GM12878 (cell line): ENCODE results near the gene OLR1. TPM values are rescaled to one million over a fixed set of nuclear protein-coding genes. Genes with fewer than 3 reads are reported as not detected.

Source experiments
- ATAC-seq: fragments of 200-7000 bp; cut with Tn5 transposase; 3 replicates; pipeline ENCODE4 v1.9.1; 2020; ENCODE audit warnings: mild to moderate bottlenecking, moderate library complexity
- BruUV-seq: library from RNA; stranded (reverse); fragments of 400-500 nt; replicated peaks from 2 replicates; lab custom pipeline; 2021; lab: Mats Ljungman, UMichigan
- CTCF ChIA-PET: fragments of 300-600 bp; sonication (Branson Sonifier 250); formaldehyde crosslinking; extraction: SDS; loops from one replicate; lab custom pipeline; 2021; ENCODE audit warnings: inconsistent platforms; lab: Yijun Ruan, JAX
- POLR2A ChIA-PET: fragments of 350-600 bp; formaldehyde crosslinking; extraction: SDS; loops from one replicate; lab custom pipeline; 2021; ENCODE audit warnings: inconsistent platforms; lab: Charles Lee
- RAD21 ChIA-PET: fragments of 300-600 bp; sonication (Branson Sonifier 250); formaldehyde crosslinking; loops from one replicate; lab custom pipeline; 2023; ENCODE audit warnings: antibody characterized with exemption; ENCODE audit not compliant: unreplicated experiment; lab: Charles Lee
- SMC1A ChIA-PET: fragments of 300-600 bp; sonication (Branson Sonifier 250); formaldehyde crosslinking; loops from one replicate; lab custom pipeline; 2023; ENCODE audit not compliant: unreplicated experiment, uncharacterized antibody; lab: Charles Lee
- DNase-seq: peaks from one replicate; pipeline ENCODE4 v3.0.0-alpha.2; 2011; ENCODE audit warnings: low read depth, low spot score
- FAIRE-seq: peaks from 3 replicates; lab custom pipeline; 2011; peaks lifted over from hg19 to GRCh38; lab: Jason Lieb, UNC
- H2AFZ ChIP-seq: 2 replicates; pipeline ENCODE4 v1.6.0; 2011; ENCODE audit warnings: low read depth, low read length, control low read depth; ENCODE audit not compliant: control insufficient read depth
- H3K27ac ChIP-seq: 2 replicates; pipeline ENCODE4 v1.5.1; 2011; ENCODE audit warnings: control low read depth; ENCODE audit not compliant: control insufficient read depth, insufficient read depth
- H3K27me3 ChIP-seq, 2 experiments: replicated peaks in 1 of 2; 2 replicates each; pipeline versions ENCODE4 v1.6.0 to v1.6.1; 2011; ENCODE audit warnings: low read length in 1 of 2; ENCODE audit not compliant: control insufficient read depth in 2 of 2, insufficient read depth in 2 of 2
- H3K36me3 ChIP-seq, 2 experiments: 2 replicates each; pipeline ENCODE4 v1.5.1; 2011; ENCODE audit warnings: low read length in 1 of 2; ENCODE audit not compliant: control insufficient read depth in 2 of 2, insufficient read depth in 2 of 2
- H3K4me1 ChIP-seq: 2 replicates; pipeline ENCODE4 v1.6.1; 2011; ENCODE audit warnings: mild to moderate bottlenecking, low read length, moderate library complexity, mixed read lengths; ENCODE audit not compliant: control insufficient read depth, insufficient read depth
- H3K4me2 ChIP-seq: 2 replicates; pipeline ENCODE4 v1.6.0; 2011; ENCODE audit warnings: control low read depth; ENCODE audit not compliant: control insufficient read depth, insufficient read depth
- H3K4me3 ChIP-seq: fragments of 200-600 bp; sonication (generic); 2 replicates; pipeline ENCODE4 v1.5.1; 2016
- H3K79me2 ChIP-seq: 2 replicates; pipeline ENCODE4 v1.6.0; 2011; ENCODE audit warnings: low read length; ENCODE audit not compliant: control insufficient read depth, insufficient read depth
- H3K9ac ChIP-seq: 2 replicates; pipeline ENCODE4 v1.8.0; 2011; ENCODE audit warnings: low read length, control low read depth, mixed read lengths; ENCODE audit not compliant: control insufficient read depth, insufficient read depth
- H3K9me3 ChIP-seq: replicated peaks from 3 replicates; pipeline ENCODE4 v1.5.1; 2011; ENCODE audit warnings: mild to moderate bottlenecking, low read length; ENCODE audit not compliant: control insufficient read depth, insufficient read depth
- H4K20me1 ChIP-seq: 2 replicates; pipeline ENCODE4 v1.6.0; 2011; ENCODE audit not compliant: control insufficient read depth, insufficient read depth
- BHLHE40 ChIP-seq, 2 experiments: fragments of 450-650 bp in 1 of 2; IDR thresholded peaks; 2 replicates each; pipeline ENCODE4 v1.6.1; 2011 to 2017; ENCODE audit warnings: low read depth in 2 of 2, borderline replicate concordance in 1 of 2, improper control_type of control experiment in 1 of 2, low read length in 1 of 2, mild to moderate bottlenecking in 1 of 2
- CEBPZ ChIP-seq: fragments of 150-350 bp; IDR thresholded peaks from 2 replicates; pipeline ENCODE4 v1.6.1; 2016; ENCODE audit warnings: low read depth, low read length
- CHD1 ChIP-seq: IDR thresholded peaks from 2 replicates; pipeline ENCODE4 v1.6.1; 2012; ENCODE audit warnings: low read depth, low read length, improper control_type of control experiment
- CREB1 ChIP-seq: IDR thresholded peaks from 2 replicates; pipeline ENCODE4 v1.6.1; 2012; ENCODE audit warnings: low read depth, mild to moderate bottlenecking, inconsistent platforms
- CREM ChIP-seq: IDR thresholded peaks from 2 replicates; pipeline ENCODE4 v1.6.1; 2014; ENCODE audit warnings: antibody characterized with exemption, low read depth
- ELK1 ChIP-seq: IDR thresholded peaks from 2 replicates; pipeline ENCODE4 v1.6.1; 2012; ENCODE audit warnings: low read depth, low read length, improper control_type of control experiment
- HDAC6 ChIP-seq: fragments of 200-600 bp; sonication (generic); IDR thresholded peaks from one replicate; pipeline ENCODE4 v1.8.0; 2017; ENCODE audit warnings: antibody characterized with exemption; ENCODE audit not compliant: unreplicated experiment
- MTA2 ChIP-seq: fragments of 450-650 bp; IDR thresholded peaks from 2 replicates; pipeline ENCODE4 v1.6.1; 2016; ENCODE audit warnings: low read depth, mild to moderate bottlenecking, moderate library complexity
- PKNOX1 ChIP-seq: fragments of 450-650 bp; IDR thresholded peaks from 2 replicates; pipeline ENCODE4 v1.6.1; 2016; ENCODE audit warnings: mild to moderate bottlenecking
- WGBS: methylation state at CpG from one replicate; pipeline ENCODE4 v1.1.6; 2016; ENCODE audit warnings: low lambda C conversion rate; ENCODE audit not compliant: insufficient replicate concordance, insufficient coverage; ENCODE audit errors: missing lambda C conversion rate; 5-methylcytosine and 5-hydroxymethylcytosine counted together
- in situ Hi-C: fragments of 300-500 bp; cut with MboI; formaldehyde crosslinking; loops from 9 replicates; pipeline ENCODE4 v1.14.3; 2018; ENCODE audit warnings: mixed read lengths
- intact Hi-C: fragments of 100-400 bp; cut with micrococcal nuclease; formaldehyde crosslinking; loops from one replicate; pipeline ENCODE4 v1.14.2; 2022; ENCODE audit not compliant: unreplicated experiment
- polyA plus RNA-seq, 11 experiments: library from polyadenylated mRNA; depleted of rRNA in 4 of 11; unstranded in 6 of 11; stranded (reverse) in 5 of 11; fragments of >200 nt; fragmentation: Nextera tagmentation in 4 of 11; fragmentation: Illumina TruSeq in 1 of 11; extraction: Ambion mirVana in 4 of 11; extraction: Trizol in 1 of 11; gene quantifications; 1 replicate in 1 of 11; 2 replicates in 10 of 11; pipeline versions ENCODE4 v1.2.1 to v1.2.3, GENCODE V29; 2011 to 2016; ENCODE audit warnings: inconsistent platforms in 2 of 11, missing spikeins in 2 of 11, low read depth in 1 of 11
- total RNA-seq, 4 experiments: library from RNA; depleted of rRNA in 3 of 4; stranded (reverse); fragments of >200 nt in 3 of 4; fragmentation: Illumina TruSeq in 1 of 4; extraction: Trizol in 1 of 4; gene quantifications; 2 replicates each; pipeline versions ENCODE4 v1.2.1 to v1.2.3, GENCODE V29; 2013 to 2021

The OLR1 gene
- total and polyA plus RNA-seq, 10 of the 15 experiments (the other 5 are each of a cell fraction or from before 2014, with no cell fraction given) = 0.08 TPM; not detected in 9

- Histone ChIP-seq H2AFZ (peak overlapping the region; percentile 83), H3K36me3 (no peaks in the 10 kb centered on the region), H3K27me3 (peaks cover 0 to 3% of the 10 kb centered on the region in 2 experiments; a peak in 2 of 4 replicates), H3K9me3 (no peaks in the 10 kb centered on the region), H3K27ac (peak overlapping the region; percentile 18; the same call in 1 of the 2 replicates), H3K79me2 (no peaks in the 10 kb centered on the region), H4K20me1 (no peaks in the 10 kb centered on the region), H3K4me2 (peak overlapping the region; percentile 97), H3K9ac (peak overlapping the region; percentile 60), H3K4me3 (peak overlapping the region; percentile 57), H3K4me1 (peaks cover 6% of the 10 kb centered on the region; the same call in 1 of the 2 replicates)
- in situ Hi-C loops = no loop called here
- WGBS = 29% methylated on average over 38 of the region's 40 CpGs
- peak; percentile 84 for ATAC-seq
- ChIA-PET RAD21 (no interaction called here), SMC1A (no interaction called here), POLR2A (no interaction called here), CTCF (interaction anchor here (1.0 kb wide), 1 partner anchor 60 kb away, joined by 3 read pairs; no protein-coding TSS in a partner anchor)
- TF ChIP-seq MTA2 (no peak), CREM (0 out of 2 replicates have a peak, but pooled peaks have one; percentile 57), PKNOX1 (no peak), CEBPZ (no peak), BHLHE40 (IDR thresholded peaks at IDR 0.05; ENCODE audit: borderline replicate concordance in 1 of 2, low read depth in 2 of 2, low read length in 1 of 2) (peak in 1 of 2 experiments; percentile 67; a peak in 1 of 4 replicates), CREB1 (peak; percentile 74), ELK1 (no peak), CHD1 (no peak), HDAC6 (no peak)
- intact Hi-C loops = no loop called here
- DNase-seq = no peak
- no peak for FAIRE-seq
- BruUV-seq = no TSS peak
These were observed 40.2 kb upstream of the OLR1 start for GRCh38 chr12:10211940-10212738.
